RCC 7860 (cell line): ENCODE measurements around the gene PEMT.

Experiments
- DNase-seq: peaks from one replicate; pipeline ENCODE4 v3.0.0-alpha.2; 2015; ENCODE audit warnings: low spot score
- FAIRE-seq: peaks from 2 replicates; lab custom pipeline; 2012; peaks lifted over from hg19 to GRCh38; lab: Jason Lieb, UNC

The PEMT gene

DNA sequence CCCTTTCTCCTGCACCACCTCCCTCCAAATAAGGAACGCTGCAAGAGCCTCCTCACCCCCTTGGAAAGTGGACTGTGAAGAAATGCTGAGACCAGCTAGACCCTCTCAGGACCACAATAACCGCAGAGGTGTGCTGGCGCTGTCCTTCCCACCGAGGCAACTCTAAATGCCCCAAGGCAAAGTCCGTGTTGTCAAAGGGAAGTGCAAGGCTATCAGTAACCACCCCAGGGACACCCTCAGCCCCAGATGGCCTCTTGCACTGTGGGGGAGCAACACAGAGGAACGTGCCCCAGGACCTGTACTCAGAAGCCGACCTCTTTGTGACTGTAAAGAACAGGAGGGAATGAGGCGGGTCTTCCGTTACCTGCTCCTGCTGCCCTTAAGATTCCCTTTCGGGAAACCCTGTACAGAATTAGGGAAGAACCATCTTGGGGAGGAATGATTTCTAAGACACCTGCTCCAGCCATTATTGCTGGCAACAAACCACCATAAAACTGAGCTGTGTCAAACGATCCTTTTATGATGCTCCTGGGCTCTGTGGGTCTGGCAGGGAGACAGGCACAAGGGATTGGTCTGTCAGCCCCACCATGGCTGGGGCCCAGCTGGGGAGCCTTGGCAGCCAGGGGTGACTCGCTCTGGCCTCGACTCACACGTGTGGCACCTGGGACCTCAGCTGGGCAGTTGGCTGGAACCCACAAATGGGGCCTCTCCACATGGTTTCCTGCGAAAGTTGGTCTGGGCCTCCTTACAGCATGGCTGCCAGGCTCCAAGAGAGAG lies 129.3 kb downstream of the PEMT start:
- FAIRE-seq = no peak
- no peak for DNase-seq

GRCh38 chr17:17460038-17460437 lies 131.5 kb downstream of the PEMT start:
- FAIRE-seq (no peak), DNase-seq (no peak)

GRCh38 chr17:17457680-17458079 lies 133.8 kb downstream of the PEMT start:
- FAIRE-seq (no peak), DNase-seq (no peak)

GRCh38 chr17:17456251-17456650 lies 135.3 kb downstream of the PEMT start:
- no peak for FAIRE-seq
- DNase-seq = no peak
